GM12875 (cell line): Measurements from ENCODE around the gene CADM2.

Experiments used
- H3K4me3 ChIP-seq: one replicate; pipeline ENCODE4 v1.5.1; 2011; ENCODE audit warnings: low read depth, low read length, control low read depth
- TF ChIP-seq, protein P1 (sequence below): IDR thresholded peaks from 2 replicates; pipeline ENCODE4 v1.5.1; 2011; ENCODE audit warnings: low read depth, mild to moderate bottlenecking, control low read depth, inconsistent platforms, low read length, moderate library complexity, borderline replicate concordance; ENCODE audit not compliant: insufficient read depth

The CADM2 gene

GRCh38 chr3:85890043-85890555, 931.3 kb downstream of the CADM2 start:
- H3K4me3 ChIP-seq = no peak overlapping the region
- TF ChIP-seq, protein P1, sequence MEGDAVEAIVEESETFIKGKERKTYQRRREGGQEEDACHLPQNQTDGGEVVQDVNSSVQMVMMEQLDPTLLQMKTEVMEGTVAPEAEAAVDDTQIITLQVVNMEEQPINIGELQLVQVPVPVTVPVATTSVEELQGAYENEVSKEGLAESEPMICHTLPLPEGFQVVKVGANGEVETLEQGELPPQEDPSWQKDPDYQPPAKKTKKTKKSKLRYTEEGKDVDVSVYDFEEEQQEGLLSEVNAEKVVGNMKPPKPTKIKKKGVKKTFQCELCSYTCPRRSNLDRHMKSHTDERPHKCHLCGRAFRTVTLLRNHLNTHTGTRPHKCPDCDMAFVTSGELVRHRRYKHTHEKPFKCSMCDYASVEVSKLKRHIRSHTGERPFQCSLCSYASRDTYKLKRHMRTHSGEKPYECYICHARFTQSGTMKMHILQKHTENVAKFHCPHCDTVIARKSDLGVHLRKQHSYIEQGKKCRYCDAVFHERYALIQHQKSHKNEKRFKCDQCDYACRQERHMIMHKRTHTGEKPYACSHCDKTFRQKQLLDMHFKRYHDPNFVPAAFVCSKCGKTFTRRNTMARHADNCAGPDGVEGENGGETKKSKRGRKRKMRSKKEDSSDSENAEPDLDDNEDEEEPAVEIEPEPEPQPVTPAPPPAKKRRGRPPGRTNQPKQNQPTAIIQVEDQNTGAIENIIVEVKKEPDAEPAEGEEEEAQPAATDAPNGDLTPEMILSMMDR = no peak

GRCh38 chr3:85903434-85903833, 944.6 kb downstream of the CADM2 start:
- H3K4me3 ChIP-seq = no peak overlapping the region
- TF ChIP-seq, protein P1 = no peak

GRCh38 chr3:85912980-85913379, 954.2 kb downstream of the CADM2 start:
- no peak overlapping the region for H3K4me3 ChIP-seq
- TF ChIP-seq, protein P1 = no peak

- TF ChIP-seq, protein P1 = no peak
Observed at GRCh38 chr3:85922374-85922773, 963.6 kb downstream of the CADM2 start.

DNA sequence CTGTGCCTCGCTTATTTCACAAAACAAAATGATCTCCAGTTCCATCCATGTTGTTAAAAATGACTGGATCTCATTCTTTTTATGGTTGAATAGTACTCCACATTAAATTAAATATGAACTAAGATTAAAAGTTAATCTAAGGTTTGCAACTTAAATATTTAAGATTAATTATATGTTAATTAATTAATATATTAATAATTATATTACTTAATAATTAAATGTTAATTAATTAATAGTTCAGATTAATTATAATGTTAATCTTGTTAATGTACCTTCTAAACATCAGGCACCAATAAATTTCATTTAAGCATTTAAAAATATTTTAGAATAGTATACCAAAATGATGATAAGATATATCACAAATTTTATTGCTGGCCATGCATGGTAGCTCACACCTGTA, 971.9 kb downstream of the CADM2 start:
- H3K4me3 ChIP-seq = no peak overlapping the region
- TF ChIP-seq, protein P1 = no peak

More at GRCh38 chr3:85922374-85922773, 963.6 kb downstream of the CADM2 start:
- H3K4me3 ChIP-seq = no peak overlapping the region

DNA sequence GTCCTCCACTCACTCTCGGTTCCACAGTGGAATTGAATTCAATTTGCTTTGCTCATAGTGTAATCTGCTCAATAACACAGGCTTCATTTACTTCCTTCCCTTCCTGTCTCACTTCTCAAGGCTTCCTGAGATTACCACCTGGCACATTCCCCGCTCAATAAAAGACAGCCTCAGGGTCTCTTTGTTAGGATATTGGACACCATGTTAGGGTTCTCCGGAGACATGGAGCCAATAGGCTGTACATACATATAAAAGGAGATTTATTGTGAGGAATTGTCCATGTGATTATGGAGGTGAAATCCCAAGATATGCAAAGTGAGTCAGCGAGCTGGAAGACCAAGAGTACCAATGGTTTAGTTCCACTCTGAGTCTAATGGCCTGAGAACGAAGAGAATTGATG, 974.5 kb downstream of the CADM2 start:
- TF ChIP-seq, protein P1 = no peak
- H3K4me3 ChIP-seq = no peak overlapping the region

DNA sequence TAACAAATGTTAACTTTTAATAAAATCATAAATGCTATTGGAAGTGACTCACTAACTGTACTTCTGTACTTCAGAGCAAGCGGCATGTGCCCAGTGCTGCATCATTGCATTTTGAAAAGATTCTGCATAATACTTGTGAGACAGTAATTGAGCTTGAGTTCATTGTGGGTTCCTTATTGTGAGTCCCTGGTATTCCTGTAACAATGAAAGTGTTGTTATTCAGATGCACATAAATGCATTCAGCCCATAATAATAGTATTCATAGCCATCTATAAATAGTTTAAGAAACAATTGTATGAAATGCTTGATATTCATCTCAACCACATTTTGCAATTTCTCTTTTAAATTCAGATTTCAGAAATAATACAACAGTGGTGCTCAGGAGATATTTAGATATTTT, 976.4 kb downstream of the CADM2 start:
- TF ChIP-seq, protein P1 = no peak

More for the DNA sequence above, 976.4 kb downstream of the CADM2 start:
- no peak overlapping the region for H3K4me3 ChIP-seq
